ENCODE data around the gene USP9X.

Gene USP9X

DNA sequence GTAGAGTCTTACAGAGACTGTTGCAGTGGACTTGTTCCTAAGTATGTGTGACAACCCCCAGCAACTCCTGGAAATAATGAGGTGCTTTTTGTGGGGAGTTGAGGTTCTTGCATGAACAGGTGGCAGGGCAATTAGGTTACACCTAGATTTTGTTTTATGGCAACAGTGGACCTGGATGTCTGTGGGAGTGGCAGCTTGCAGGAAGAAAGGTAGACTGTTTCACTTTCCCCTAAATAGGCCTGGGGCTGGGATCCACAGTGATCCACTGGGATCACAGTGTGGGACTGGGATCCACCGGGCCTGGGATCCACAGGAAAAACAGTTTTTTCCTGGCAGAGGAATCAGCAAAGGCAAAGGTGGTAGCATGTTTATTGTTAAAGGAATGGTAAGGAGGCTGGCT, 18.3 kb upstream of the USP9X start:
- Histone ChIP-seq H3K4me1 (ENCODE audit: control extremely low read depth in 1 of 4, control insufficient read depth in 4 of 4, insufficient read depth in 4 of 4, low read length in 3 of 4) (no peaks in the 10 kb centered on the region), H3K36me3 (ENCODE audit: control insufficient read depth in 4 of 4, insufficient read depth in 4 of 4, low read length in 3 of 4) (no peaks in the 10 kb centered on the region), H3K4me3 (ENCODE audit: control insufficient read depth in 1 of 7, extremely low read depth in 1 of 7, insufficient read depth in 4 of 7, low read depth in 2 of 7, low read length in 6 of 7) (no peak overlapping the region), H3K9me3 (ENCODE audit: control extremely low read depth in 1 of 5, control insufficient read depth in 4 of 5, insufficient read depth in 2 of 5, low read depth in 1 of 5, low read length in 4 of 5) (peaks cover 0 to 3% (median 0%) of the 10 kb centered on the region in 5 experiments), H3K27ac (ENCODE audit: insufficient read depth in 1 of 2, low read depth in 1 of 2, low read length in 2 of 2, poor library complexity in 1 of 2, severe bottlenecking in 2 of 2) (no peak overlapping the region), H3K27me3 (replicated peaks in 2 of 5; ENCODE audit: control insufficient read depth in 4 of 5, insufficient read depth in 5 of 5, low read length in 4 of 5) (peaks cover 0 to 15% (median 0%) of the 10 kb centered on the region in 5 experiments)
- no peak for DNase-seq
- WGBS (ENCODE audit: insufficient coverage), result 57% methylated on average over 1 of the region's 1 CpG
- POLR2A ChIA-PET, result no interaction called here
- CTCF ChIA-PET, result interaction anchor here (1.2 kb wide), 1 partner anchor 36 kb away, joined by 3 read pairs; no protein-coding TSS in a partner anchor

- ChIA-PET CTCF (no interaction called here), POLR2A (no interaction called here)
- WGBS (ENCODE audit: insufficient coverage), result 100% methylated on average over 1 of the region's 5 CpGs
- no peak for DNase-seq
- Histone ChIP-seq H3K4me3 (ENCODE audit: control insufficient read depth in 1 of 7, extremely low read depth in 1 of 7, insufficient read depth in 4 of 7, low read depth in 2 of 7, low read length in 6 of 7) (no peak overlapping the region), H3K36me3 (ENCODE audit: control insufficient read depth in 4 of 4, insufficient read depth in 4 of 4, low read length in 3 of 4) (no peaks in the 10 kb centered on the region), H3K4me1 (ENCODE audit: control extremely low read depth in 1 of 4, control insufficient read depth in 4 of 4, insufficient read depth in 4 of 4, low read length in 3 of 4) (no peaks in the 10 kb centered on the region), H3K9me3 (ENCODE audit: control extremely low read depth in 1 of 5, control insufficient read depth in 4 of 5, insufficient read depth in 2 of 5, low read depth in 1 of 5, low read length in 4 of 5) (peaks cover 0 to 3% (median 0%) of the 10 kb centered on the region in 5 experiments), H3K27ac (ENCODE audit: insufficient read depth in 1 of 2, low read depth in 1 of 2, low read length in 2 of 2, poor library complexity in 1 of 2, severe bottlenecking in 2 of 2) (no peak overlapping the region), H3K27me3 (replicated peaks in 2 of 5; ENCODE audit: control insufficient read depth in 4 of 5, insufficient read depth in 5 of 5, low read length in 4 of 5) (peaks cover 0 to 15% (median 0%) of the 10 kb centered on the region in 5 experiments)
Observed at GRCh38 chrX:41067721-41068120, 17.5 kb upstream of the USP9X start.

DNA sequence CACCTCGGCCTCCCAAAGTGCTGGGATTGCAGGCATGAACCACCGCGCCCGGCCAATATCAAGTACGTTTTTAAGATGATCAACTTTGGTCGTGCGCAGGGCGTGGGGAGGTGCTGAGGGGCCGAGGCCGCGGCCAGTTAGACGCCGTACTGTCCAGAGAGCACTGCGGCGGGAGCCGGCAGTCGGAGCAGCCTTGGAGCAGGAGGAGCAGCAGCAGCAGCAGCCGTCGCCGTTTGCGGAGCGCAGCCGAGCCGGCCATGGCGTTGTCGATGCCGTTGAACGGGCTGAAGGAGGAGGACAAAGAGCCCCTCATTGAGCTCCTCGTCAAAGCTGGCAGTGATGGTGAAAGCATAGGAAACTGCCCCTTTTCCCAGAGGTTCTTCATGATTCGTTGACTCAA, 8.5 kb upstream of the USP9X start:
- H3K27me3 ChIP-seq (replicated peaks in 2 of 5; ENCODE audit: control insufficient read depth in 4 of 5, insufficient read depth in 5 of 5, low read length in 4 of 5), result peaks cover 0 to 22% (median 0%) of the 10 kb centered on the region in 5 experiments
- no peaks in the 10 kb centered on the region for H3K36me3 ChIP-seq (ENCODE audit: control insufficient read depth in 4 of 4, insufficient read depth in 4 of 4, low read length in 3 of 4)
- H3K4me3 ChIP-seq (ENCODE audit: control insufficient read depth in 1 of 7, extremely low read depth in 1 of 7, insufficient read depth in 4 of 7, low read depth in 2 of 7, low read length in 6 of 7), result no peak overlapping the region
- DNase-seq, result no peak
- ChIA-PET POLR2A (no interaction called here), CTCF (no interaction called here)
- no peaks in the 10 kb centered on the region for H3K4me1 ChIP-seq (ENCODE audit: control extremely low read depth in 1 of 4, control insufficient read depth in 4 of 4, insufficient read depth in 4 of 4, low read length in 3 of 4)
- H3K9me3 ChIP-seq (ENCODE audit: control extremely low read depth in 1 of 5, control insufficient read depth in 4 of 5, insufficient read depth in 2 of 5, low read depth in 1 of 5, low read length in 4 of 5), result no peaks in the 10 kb centered on the region
- 88% methylated on average over 26 of the region's 30 CpGs for WGBS (ENCODE audit: insufficient coverage)
- no peak overlapping the region for H3K27ac ChIP-seq (ENCODE audit: insufficient read depth in 1 of 2, low read depth in 1 of 2, low read length in 2 of 2, poor library complexity in 1 of 2, severe bottlenecking in 2 of 2)

DNA sequence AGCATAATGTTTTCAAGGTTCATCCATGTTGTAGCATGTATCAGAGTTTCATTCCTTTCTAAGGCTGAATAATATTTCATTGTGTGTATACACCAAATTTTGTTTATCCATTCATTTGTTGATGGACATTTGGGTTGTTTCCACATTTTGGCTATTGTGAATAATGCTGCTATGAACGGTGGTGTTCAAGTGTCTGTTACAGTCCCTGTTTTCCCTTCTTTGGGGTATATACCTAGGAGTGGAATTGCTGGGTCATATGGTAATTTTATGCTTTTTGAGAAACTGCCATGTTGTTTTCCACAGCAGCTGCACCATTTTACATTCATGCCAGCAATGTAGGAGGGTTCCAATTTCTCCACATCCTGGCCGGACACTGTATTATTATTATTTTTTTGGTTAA, 3.4 kb upstream of the USP9X start:
- no peak overlapping the region for H3K27ac ChIP-seq (ENCODE audit: insufficient read depth in 1 of 2, low read depth in 1 of 2, low read length in 2 of 2, poor library complexity in 1 of 2, severe bottlenecking in 2 of 2)
- no peaks in the 10 kb centered on the region for H3K36me3 ChIP-seq (ENCODE audit: control insufficient read depth in 4 of 4, insufficient read depth in 4 of 4, low read length in 3 of 4)
- ChIA-PET CTCF (no interaction called here), POLR2A (no interaction called here)
- H3K9me3 ChIP-seq (ENCODE audit: control extremely low read depth in 1 of 5, control insufficient read depth in 4 of 5, insufficient read depth in 2 of 5, low read depth in 1 of 5, low read length in 4 of 5), result no peaks in the 10 kb centered on the region
- H3K4me1 ChIP-seq (ENCODE audit: control extremely low read depth in 1 of 4, control insufficient read depth in 4 of 4, insufficient read depth in 4 of 4, low read length in 3 of 4), result peaks cover 1 to 24% (median 17%) of the 10 kb centered on the region in 4 experiments
- no peak overlapping the region for H3K4me3 ChIP-seq (ENCODE audit: control insufficient read depth in 1 of 7, extremely low read depth in 1 of 7, insufficient read depth in 4 of 7, low read depth in 2 of 7, low read length in 6 of 7)
- no peak for DNase-seq
- WGBS (ENCODE audit: insufficient coverage), result no CpG with 5 or more reads among the region's 2 CpGs
- peaks cover 0 to 24% (median 0%) of the 10 kb centered on the region in 5 experiments for H3K27me3 ChIP-seq (replicated peaks in 2 of 5; ENCODE audit: control insufficient read depth in 4 of 5, insufficient read depth in 5 of 5, low read length in 4 of 5)

GRCh38 chrX:41082783-41083182, 2.5 kb upstream of the USP9X start:
- ChIA-PET POLR2A (interaction anchor here (0.5 kb wide), 1 partner anchor 25 kb away, joined by 3 read pairs; no protein-coding TSS in a partner anchor), CTCF (interaction anchor here (0.6 kb wide), 1 partner anchor 33 kb away, joined by 4 read pairs; no protein-coding TSS in a partner anchor)
- no peaks in the 10 kb centered on the region for H3K36me3 ChIP-seq (ENCODE audit: control insufficient read depth in 4 of 4, insufficient read depth in 4 of 4, low read length in 3 of 4)
- no CpG with 5 or more reads among the region's 3 CpGs for WGBS (ENCODE audit: insufficient coverage)
- peak; percentile 31 to 70 (median 62) for DNase-seq
- peaks cover 0 to 28% (median 0%) of the 10 kb centered on the region in 5 experiments for H3K27me3 ChIP-seq (replicated peaks in 2 of 5; ENCODE audit: control insufficient read depth in 4 of 5, insufficient read depth in 5 of 5, low read length in 4 of 5)
- H3K4me3 ChIP-seq (ENCODE audit: control insufficient read depth in 1 of 7, extremely low read depth in 1 of 7, insufficient read depth in 4 of 7, low read depth in 2 of 7, low read length in 6 of 7), result peak overlapping the region in 1 of 7 experiments; percentile 19
- peaks cover 8 to 24% (median 18%) of the 10 kb centered on the region in 4 experiments for H3K4me1 ChIP-seq (ENCODE audit: control extremely low read depth in 1 of 4, control insufficient read depth in 4 of 4, insufficient read depth in 4 of 4, low read length in 3 of 4)
- no peak overlapping the region for H3K27ac ChIP-seq (ENCODE audit: insufficient read depth in 1 of 2, low read depth in 1 of 2, low read length in 2 of 2, poor library complexity in 1 of 2, severe bottlenecking in 2 of 2)
- H3K9me3 ChIP-seq (ENCODE audit: control extremely low read depth in 1 of 5, control insufficient read depth in 4 of 5, insufficient read depth in 2 of 5, low read depth in 1 of 5, low read length in 4 of 5), result no peaks in the 10 kb centered on the region

GRCh38 chrX:41084044-41084892, 977 bp upstream of the USP9X start:
- ChIA-PET POLR2A (interaction anchor here (0.7 to 1.8 kb wide), 7 partner anchors 13 to 158 kb away, joined by 3 to 5 read pairs (median 3); no protein-coding TSS in a partner anchor), CTCF (interaction anchor here (0.7 kb wide), 1 partner anchor 74 kb away, joined by 3 read pairs; no protein-coding TSS in a partner anchor)
- peak; percentile 95 to 99 (median 99) for DNase-seq
- Histone ChIP-seq H3K4me3 (ENCODE audit: control insufficient read depth in 1 of 7, extremely low read depth in 1 of 7, insufficient read depth in 4 of 7, low read depth in 2 of 7, low read length in 6 of 7) (peak overlapping the region; percentile 49 to 90 (median 81)), H3K27ac (ENCODE audit: insufficient read depth in 1 of 2, low read depth in 1 of 2, low read length in 2 of 2, poor library complexity in 1 of 2, severe bottlenecking in 2 of 2) (peak overlapping the region; percentile 98 to 99), H3K27me3 (replicated peaks in 2 of 5; ENCODE audit: control insufficient read depth in 4 of 5, insufficient read depth in 5 of 5, low read length in 4 of 5) (peaks cover 0 to 30% (median 0%) of the 10 kb centered on the region in 5 experiments), H3K9me3 (ENCODE audit: control extremely low read depth in 1 of 5, control insufficient read depth in 4 of 5, insufficient read depth in 2 of 5, low read depth in 1 of 5, low read length in 4 of 5) (no peaks in the 10 kb centered on the region), H3K36me3 (ENCODE audit: control insufficient read depth in 4 of 4, insufficient read depth in 4 of 4, low read length in 3 of 4) (no peaks in the 10 kb centered on the region), H3K4me1 (ENCODE audit: control extremely low read depth in 1 of 4, control insufficient read depth in 4 of 4, insufficient read depth in 4 of 4, low read length in 3 of 4) (peaks cover 12 to 35% (median 25%) of the 10 kb centered on the region in 4 experiments)
- WGBS (ENCODE audit: insufficient coverage), result under 1% methylated on average over 58 of the region's 58 CpGs

- peaks cover 0 to 28% (median 0%) of the 10 kb centered on the region in 5 experiments for H3K27me3 ChIP-seq (replicated peaks in 2 of 5; ENCODE audit: control insufficient read depth in 4 of 5, insufficient read depth in 5 of 5, low read length in 4 of 5)
- DNase-seq, result peak; percentile 27 to 75 (median 67)
- H3K27ac ChIP-seq (ENCODE audit: insufficient read depth in 1 of 2, low read depth in 1 of 2, low read length in 2 of 2, poor library complexity in 1 of 2, severe bottlenecking in 2 of 2), result peak overlapping the region; percentile 98 to 99
- WGBS (ENCODE audit: insufficient coverage), result 0% methylated on average over 28 of the region's 39 CpGs
- H3K4me1 ChIP-seq (ENCODE audit: control extremely low read depth in 1 of 4, control insufficient read depth in 4 of 4, insufficient read depth in 4 of 4, low read length in 3 of 4), result peaks cover 12 to 39% (median 27%) of the 10 kb centered on the region in 4 experiments
- POLR2A ChIA-PET, result interaction anchor here (0.6 to 1.8 kb wide), 10 partner anchors 12 to 439 kb away, joined by 3 to 12 read pairs (median 4); no protein-coding TSS in a partner anchor
- H3K36me3 ChIP-seq (ENCODE audit: control insufficient read depth in 4 of 4, insufficient read depth in 4 of 4, low read length in 3 of 4), result no peaks in the 10 kb centered on the region
- H3K9me3 ChIP-seq (ENCODE audit: control extremely low read depth in 1 of 5, control insufficient read depth in 4 of 5, insufficient read depth in 2 of 5, low read depth in 1 of 5, low read length in 4 of 5), result no peaks in the 10 kb centered on the region
- H3K4me3 ChIP-seq (ENCODE audit: control insufficient read depth in 1 of 7, extremely low read depth in 1 of 7, insufficient read depth in 4 of 7, low read depth in 2 of 7, low read length in 6 of 7), result peak overlapping the region; percentile 78 to 94 (median 89)
- CTCF ChIA-PET, result no interaction called here
Observed at GRCh38 chrX:41085512-41085877, 250 bp downstream of the USP9X start.

Data from common myeloid progenitor, CD34-positive (primary cell).